Muscle layer of duodenum (tissue), 2 donors: ENCODE results near the gene EIF4G1.
A peak's percentile ranks its signal among the peaks of the same experiment; 100 is the strongest.

Source experiments
- H3K27ac ChIP-seq: one replicate; pipeline ENCODE4 v1.7.0; 2013; ENCODE audit warnings: mild to moderate bottlenecking, low read length
- H3K27me3 ChIP-seq: one replicate; pipeline ENCODE4 v1.7.0; 2013; ENCODE audit warnings: low read depth, mild to moderate bottlenecking, control low read depth, low read length
- H3K36me3 ChIP-seq, 2 donors: one replicate each; pipeline ENCODE4 v1.7.0; 2013; ENCODE audit warnings: low read length in 2 of 2, control low read depth in 1 of 2, mild to moderate bottlenecking in 1 of 2; ENCODE audit not compliant: insufficient read depth in 2 of 2, control insufficient read depth in 1 of 2
- H3K4me1 ChIP-seq, 2 donors: one replicate each; pipeline ENCODE4 v1.7.0; 2013; ENCODE audit warnings: low read length in 2 of 2, mild to moderate bottlenecking in 2 of 2, control low read depth in 1 of 2, moderate library complexity in 1 of 2; ENCODE audit not compliant: insufficient read depth in 2 of 2, control insufficient read depth in 1 of 2
- H3K4me3 ChIP-seq, 2 donors: one replicate each; pipeline ENCODE4 v1.7.0; 2013; ENCODE audit warnings: low read length in 2 of 2, low read depth in 1 of 2, mild to moderate bottlenecking in 1 of 2
- H3K9me3 ChIP-seq, 2 donors: one replicate each; pipeline ENCODE4 v1.7.0; 2013; ENCODE audit warnings: low read length in 2 of 2, control low read depth in 1 of 2, mild to moderate bottlenecking in 1 of 2; ENCODE audit not compliant: control insufficient read depth in 1 of 2
- donor health status: healthy.

EIF4G1 gene

DNA sequence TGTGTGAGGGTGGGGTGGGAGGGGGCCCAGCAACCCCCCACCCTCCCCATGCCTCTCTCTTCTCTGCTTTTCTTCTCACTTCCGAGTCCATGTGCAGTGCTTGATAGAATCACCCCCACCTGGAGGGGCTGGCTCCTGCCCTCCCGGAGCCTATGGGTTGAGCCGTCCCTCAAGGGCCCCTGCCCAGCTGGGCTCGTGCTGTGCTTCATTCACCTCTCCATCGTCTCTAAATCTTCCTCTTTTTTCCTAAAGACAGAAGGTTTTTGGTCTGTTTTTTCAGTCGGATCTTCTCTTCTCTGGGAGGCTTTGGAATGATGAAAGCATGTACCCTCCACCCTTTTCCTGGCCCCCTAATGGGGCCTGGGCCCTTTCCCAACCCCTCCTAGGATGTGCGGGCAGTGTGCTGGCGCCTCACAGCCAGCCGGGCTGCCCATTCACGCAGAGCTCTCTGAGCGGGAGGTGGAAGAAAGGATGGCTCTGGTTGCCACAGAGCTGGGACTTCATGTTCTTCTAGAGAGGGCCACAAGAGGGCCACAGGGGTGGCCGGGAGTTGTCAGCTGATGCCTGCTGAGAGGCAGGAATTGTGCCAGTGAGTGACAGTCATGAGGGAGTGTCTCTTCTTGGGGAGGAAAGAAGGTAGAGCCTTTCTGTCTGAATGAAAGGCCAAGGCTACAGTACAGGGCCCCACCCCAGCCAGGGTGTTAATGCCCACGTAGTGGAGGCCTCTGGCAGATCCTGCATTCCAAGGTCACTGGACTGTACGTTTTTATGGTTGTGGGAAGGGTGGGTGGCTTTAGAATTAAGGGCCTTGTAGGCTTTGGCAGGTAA, 31.1 kb downstream of the EIF4G1 start:
- Histone ChIP-seq H3K4me1 (peaks cover 5% of the 10 kb centered on the region in 2 donors), H3K27me3 (no peaks in the 10 kb centered on the region), H3K27ac (no peak overlapping the region), H3K4me3 (no peak overlapping the region), H3K36me3 (peaks cover 21 to 36% of the 10 kb centered on the region in 2 donors), H3K9me3 (no peaks in the 10 kb centered on the region)

DNA sequence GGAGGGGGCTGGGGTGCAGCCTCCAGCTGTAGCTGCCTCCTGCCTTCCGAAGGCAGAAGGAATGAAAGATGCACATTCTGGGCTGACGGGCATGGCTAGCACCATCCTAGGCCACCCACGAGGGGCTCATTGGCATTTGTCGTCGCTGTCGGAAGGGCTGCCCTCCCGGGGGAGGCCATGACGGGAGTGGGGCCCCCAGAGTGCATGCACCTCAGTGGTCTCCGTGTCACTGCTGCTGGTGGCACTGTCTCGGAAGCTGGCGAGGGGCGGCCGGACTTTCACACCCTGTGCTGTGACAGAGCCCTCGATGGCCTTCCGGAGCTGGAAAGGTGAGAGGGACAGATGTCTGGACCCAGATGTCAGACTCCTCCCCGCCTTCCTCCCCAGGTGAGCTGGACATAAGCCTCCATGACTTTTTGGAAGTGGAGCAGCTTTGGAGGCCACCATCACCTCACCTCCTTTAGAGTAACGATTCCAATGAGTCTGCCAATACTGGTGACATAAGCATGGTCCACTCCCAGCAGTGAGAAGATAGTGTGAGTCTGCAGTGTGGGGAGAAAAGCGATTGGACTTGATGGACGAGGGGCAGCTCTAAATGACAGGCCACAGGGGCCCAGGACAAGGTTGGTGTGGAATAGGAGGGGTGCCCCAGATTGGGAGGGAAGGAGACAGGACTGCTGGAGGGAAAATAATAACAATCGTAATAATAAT, 32.2 kb downstream of the EIF4G1 start:
- no peak overlapping the region for H3K27ac ChIP-seq
- peaks cover 18 to 31% of the 10 kb centered on the region in 2 donors for H3K36me3 ChIP-seq
- no peaks in the 10 kb centered on the region for H3K27me3 ChIP-seq
- H3K4me3 ChIP-seq, result no peak overlapping the region
- peaks cover 5 to 8% of the 10 kb centered on the region in 2 donors for H3K4me1 ChIP-seq
- no peaks in the 10 kb centered on the region for H3K9me3 ChIP-seq

DNA sequence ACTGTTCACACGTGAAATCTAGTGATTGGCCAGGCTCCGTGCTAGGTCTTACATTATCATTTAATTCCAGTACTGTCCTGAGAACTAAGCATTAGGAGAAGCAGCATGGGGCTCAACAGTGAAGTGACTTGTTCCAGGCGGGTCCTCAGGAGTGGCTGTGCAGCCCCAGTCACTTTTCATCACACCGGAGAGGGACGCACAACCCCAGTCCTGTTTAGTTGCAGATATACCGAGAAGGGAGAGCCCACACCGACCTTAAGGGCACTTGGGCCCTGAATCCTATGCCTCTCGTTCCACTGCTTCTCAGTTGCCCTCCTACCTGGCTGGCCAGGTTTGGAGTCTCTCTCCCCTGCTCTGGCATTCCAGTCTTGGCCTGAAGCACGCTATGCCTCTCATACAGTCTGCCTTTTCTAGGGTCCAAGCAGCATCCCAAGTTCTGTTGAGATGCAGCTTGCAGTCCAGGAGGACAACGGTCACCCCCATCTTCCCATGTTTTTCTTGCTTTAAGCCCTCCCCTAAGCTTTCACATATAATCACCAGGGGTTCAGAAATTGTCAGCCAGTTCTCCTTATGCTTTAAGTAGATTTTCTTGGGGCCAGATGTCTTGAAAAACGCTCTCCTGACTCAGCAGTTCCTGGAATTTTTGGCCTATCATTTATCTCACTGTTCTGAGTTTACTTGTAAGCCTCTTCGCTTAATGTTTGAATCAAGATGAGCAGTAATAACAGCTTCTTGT, 33.1 kb downstream of the EIF4G1 start:
- H3K36me3 ChIP-seq, result peaks cover 17 to 24% of the 10 kb centered on the region in 2 donors
- no peak overlapping the region for H3K27ac ChIP-seq
- H3K4me3 ChIP-seq, result no peak overlapping the region
- H3K9me3 ChIP-seq, result no peaks in the 10 kb centered on the region
- no peaks in the 10 kb centered on the region for H3K27me3 ChIP-seq
- peaks cover 5 to 13% of the 10 kb centered on the region in 2 donors for H3K4me1 ChIP-seq

DNA sequence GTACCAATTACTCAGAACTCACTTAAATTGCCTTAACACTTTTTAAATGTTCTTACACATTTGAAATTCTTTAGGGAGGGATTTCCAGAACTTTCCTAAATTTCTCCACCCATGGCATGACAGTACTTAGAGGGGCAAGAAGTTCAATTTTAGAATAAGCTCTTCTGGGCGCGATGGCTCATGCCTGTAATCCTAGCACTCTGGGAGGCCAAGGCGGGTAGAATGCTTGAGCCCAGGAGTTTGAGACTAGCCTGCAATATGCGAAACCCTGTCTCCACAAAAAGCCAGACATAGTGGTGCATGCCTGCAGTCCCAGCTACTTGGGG, 33.6 kb downstream of the EIF4G1 start:
- H3K27ac ChIP-seq, result no peak overlapping the region

DNA sequence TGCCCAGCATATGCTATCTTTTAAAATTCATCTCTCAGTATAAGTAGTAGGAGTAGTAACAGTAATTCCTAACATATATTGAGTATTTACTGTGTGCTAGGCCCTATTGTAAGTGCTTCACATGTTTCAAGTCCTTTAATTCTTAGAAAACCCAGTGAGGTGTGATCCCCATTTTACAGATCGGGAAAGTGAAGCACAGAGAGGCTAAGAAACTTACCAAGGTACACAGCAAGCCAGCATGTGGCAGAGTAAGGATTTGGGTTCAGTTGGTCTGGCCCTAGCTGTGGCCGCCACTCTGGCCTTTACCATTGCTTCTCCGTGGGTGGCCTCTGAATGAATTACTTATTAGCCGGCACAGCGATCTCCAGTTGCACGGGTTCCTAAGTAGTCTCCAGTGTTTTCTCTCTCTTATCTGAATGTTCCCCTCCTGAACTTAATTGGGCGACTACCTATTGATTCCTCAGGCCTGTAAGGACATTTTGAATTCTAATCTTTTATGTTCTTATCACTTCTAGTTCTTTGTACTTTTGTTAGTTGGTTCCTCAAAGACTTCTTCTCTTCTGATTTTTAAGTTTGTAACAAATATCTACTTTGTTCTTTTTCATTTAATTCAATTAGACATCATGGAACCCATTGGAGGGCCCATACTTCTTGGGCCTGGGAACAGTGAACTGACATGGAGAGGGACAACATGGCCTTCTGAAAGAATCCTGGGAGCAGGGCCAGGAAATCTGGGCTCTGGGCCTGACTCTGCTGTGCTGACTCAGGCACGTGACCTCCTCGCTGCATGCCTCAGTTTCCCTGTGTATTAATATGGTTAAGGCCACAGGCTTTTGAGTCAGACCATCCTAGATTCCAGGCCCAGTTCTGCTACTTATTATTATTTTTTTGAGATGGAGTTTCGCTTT, 35.4 kb downstream of the EIF4G1 start:
- Histone ChIP-seq H3K36me3 (peaks cover 2 to 4% of the 10 kb centered on the region in 2 donors), H3K4me3 (no peak overlapping the region), H3K27me3 (no peaks in the 10 kb centered on the region), H3K9me3 (no peaks in the 10 kb centered on the region), H3K4me1 (peaks cover 5 to 13% of the 10 kb centered on the region in 2 donors), H3K27ac (no peak overlapping the region)

More for the DNA sequence above, 33.6 kb downstream of the EIF4G1 start:
- H3K4me3 ChIP-seq, result no peak overlapping the region
- H3K36me3 ChIP-seq, result peaks cover 11 to 19% of the 10 kb centered on the region in 2 donors
- H3K4me1 ChIP-seq, result peaks cover 5 to 13% of the 10 kb centered on the region in 2 donors
- no peaks in the 10 kb centered on the region for H3K9me3 ChIP-seq
- H3K27me3 ChIP-seq, result no peaks in the 10 kb centered on the region

DNA sequence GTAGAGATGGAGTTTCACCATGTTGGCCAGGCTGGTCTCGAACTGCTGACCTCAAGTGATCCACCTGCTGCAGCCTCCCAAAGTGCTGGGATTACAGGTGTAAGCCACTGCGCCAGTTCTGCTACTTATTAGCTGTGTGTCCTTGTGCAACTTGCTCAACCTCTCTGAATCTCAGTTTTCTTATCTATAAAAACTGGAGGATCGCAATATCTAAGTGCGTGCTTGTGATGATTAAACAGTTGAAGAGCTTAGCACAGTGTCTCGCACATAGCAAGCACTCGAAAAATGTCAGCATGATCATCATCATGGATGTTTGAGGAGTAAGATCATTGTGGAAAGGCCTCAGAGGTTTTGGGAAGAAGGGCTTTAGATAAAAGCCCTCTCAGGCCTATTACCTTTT, 36.2 kb downstream of the EIF4G1 start:
- no peak overlapping the region for H3K4me3 ChIP-seq
- peaks cover 2 to 10% of the 10 kb centered on the region in 2 donors for H3K4me1 ChIP-seq
- H3K27ac ChIP-seq, result no peak overlapping the region
- peaks cover 3 to 4% of the 10 kb centered on the region in 2 donors for H3K36me3 ChIP-seq
- no peaks in the 10 kb centered on the region for H3K27me3 ChIP-seq
- no peaks in the 10 kb centered on the region for H3K9me3 ChIP-seq

DNA sequence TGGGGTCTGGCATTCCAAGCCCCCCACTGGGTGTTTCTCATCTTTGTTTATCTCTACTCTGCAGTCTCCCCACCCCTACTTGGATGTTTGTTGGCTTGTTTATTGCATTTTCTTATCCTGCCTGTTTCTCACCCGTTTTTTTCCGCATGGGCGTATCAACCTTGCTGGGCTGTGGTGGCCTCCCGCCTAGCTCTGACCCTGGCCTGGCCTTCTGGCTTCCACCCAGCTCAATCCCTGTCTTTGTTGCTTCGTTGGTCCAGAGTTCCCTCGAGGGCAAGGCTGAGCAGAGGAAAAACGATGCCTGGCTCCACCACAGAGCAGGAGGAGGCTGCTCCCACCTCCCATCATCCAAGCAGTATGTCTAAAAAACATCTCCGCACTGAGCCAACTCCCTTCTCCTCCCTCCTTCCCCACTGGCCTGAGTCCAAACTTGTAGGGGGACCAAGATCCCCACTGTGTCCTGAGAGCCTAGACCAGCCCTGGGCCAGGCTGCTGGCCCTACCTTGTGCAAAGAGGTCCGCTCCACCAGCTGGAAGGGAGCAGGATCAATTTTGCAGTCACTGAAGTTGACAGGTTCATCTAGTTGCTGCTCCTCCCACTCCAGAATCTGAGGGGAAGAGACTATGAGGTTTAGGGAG, 37.2 kb downstream of the EIF4G1 start:
- Histone ChIP-seq H3K36me3 (peaks cover 3 to 4% of the 10 kb centered on the region in 2 donors), H3K27me3 (no peaks in the 10 kb centered on the region), H3K27ac (no peak overlapping the region), H3K9me3 (no peaks in the 10 kb centered on the region), H3K4me3 (no peak overlapping the region), H3K4me1 (peaks cover 0 to 8% of the 10 kb centered on the region in 2 donors)

DNA sequence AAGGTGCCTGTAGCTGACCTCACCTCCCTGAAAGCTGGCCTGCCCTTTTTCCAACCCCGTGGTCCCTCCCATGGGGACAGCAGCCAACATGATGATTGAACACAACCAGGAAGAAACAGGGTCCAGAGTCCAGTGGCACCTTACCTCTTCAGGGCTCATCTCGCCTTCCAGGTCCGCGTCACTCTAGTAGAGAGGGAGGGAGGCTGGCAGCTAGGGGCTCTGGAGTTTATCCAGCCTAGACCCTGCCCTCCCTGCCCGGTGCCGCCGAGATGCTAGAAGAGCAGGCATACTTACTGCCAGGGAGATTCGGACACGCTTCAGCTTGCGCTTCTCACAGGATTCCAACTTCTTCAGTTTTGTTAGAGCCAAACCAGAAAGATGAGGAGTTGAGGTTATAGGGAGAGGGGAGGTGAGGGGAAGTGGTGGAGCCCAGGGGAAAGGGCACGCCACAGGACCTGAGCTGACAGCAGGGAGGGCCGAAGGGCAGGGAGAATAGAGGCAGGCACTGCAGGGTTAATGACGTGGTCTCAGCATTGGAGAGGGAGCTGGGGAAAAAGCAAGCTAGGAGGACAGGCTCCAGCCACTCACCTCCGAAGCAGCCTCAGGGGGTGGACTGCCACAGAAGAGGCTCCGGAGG, 37.9 kb downstream of the EIF4G1 start:
- H3K4me3 ChIP-seq, result peak overlapping the region in 1 of 2 donors; percentile 16
- H3K36me3 ChIP-seq, result peaks cover 3 to 10% of the 10 kb centered on the region in 2 donors
- no peaks in the 10 kb centered on the region for H3K27me3 ChIP-seq
- no peaks in the 10 kb centered on the region for H3K9me3 ChIP-seq
- peaks cover 0 to 8% of the 10 kb centered on the region in 2 donors for H3K4me1 ChIP-seq
- H3K27ac ChIP-seq, result no peak overlapping the region

DNA sequence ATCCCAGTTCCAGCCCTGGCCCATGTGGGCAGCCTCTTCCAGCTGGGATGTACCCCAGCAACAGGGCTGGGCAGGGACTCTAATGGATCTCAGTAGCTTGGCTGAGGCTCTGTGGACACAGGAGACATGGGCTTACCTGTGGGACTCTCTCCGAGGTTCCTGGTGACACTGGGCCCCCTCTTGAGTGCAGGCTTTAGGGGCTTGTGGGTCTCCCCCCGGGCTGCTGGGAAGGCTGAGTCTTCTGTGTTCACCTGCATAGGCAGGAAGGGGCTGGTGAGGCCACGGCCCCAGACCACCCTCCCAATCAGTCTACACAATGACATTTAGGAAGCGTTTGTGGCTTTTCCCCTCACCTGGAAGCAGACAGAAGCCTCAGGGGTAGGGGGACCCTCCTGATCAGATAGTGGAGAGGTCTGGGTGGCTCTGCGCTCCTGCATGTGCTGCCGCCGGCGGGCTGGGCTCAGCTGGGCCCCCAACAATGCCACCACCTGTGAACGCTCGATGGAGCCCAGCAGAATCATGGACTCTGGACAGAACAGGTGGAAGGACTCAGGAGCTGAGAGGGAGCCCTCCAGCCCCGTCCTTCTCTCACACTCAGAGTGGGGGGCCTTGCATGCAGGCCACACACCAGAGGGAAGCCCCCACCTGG, 38.6 kb downstream of the EIF4G1 start:
- Histone ChIP-seq H3K4me3 (no peak overlapping the region), H3K36me3 (peaks cover 3 to 18% of the 10 kb centered on the region in 2 donors), H3K27me3 (no peaks in the 10 kb centered on the region), H3K9me3 (no peaks in the 10 kb centered on the region), H3K27ac (no peak overlapping the region), H3K4me1 (peaks cover 0 to 8% of the 10 kb centered on the region in 2 donors)
